T-helper 22 cell (primary cell): ENCODE results near the gene TMEM179.

Experiments
- DNase-seq: peaks from one replicate; pipeline ENCODE4 v3.0.0-alpha.2; 2020; ENCODE audit warnings: low read depth

Gene TMEM179

GRCh38 chr14:104567957-104568225 lies 36.7 kb downstream of the TMEM179 start:
- DNase-seq: no peak

DNA sequence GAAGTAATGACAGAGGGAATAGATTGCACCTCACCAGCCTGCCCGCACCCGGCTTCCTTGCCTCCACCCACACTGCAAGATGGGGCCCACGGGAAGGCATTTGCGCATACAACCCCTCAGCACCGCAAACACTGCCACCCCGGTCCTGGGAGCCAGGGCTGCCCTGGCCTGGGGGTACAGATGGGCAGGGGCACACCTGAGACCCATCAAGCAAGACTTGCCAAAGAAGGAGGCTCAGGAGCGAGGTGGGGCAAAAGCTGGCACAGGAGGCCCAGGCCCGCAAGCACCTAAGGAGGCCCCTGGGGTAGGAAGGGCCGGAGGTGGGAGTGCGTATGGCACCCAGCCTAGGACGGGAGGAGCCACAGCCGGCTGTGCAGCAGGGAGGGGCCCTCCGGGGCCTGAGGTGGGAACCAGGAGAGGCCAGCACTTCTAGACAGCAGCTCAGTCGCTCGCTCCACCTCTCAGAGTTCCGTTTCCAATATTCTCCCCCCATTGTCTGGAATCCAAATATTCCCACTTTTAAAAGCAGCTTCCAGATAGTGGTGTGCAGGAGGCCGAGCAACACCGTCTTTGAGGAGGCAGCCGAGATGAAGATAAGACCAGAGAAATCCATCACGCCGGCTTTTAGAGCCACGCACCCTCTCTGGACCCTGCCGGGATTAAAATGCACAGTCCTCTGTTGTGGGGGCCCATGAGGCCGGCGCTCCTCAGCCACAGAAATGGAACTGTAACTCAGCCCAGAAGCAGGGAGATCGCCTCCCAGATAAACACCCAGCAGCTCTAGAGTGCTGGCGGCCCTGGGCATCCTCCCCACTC lies 37.2 kb downstream of the TMEM179 start:
- DNase-seq: no peak

DNA sequence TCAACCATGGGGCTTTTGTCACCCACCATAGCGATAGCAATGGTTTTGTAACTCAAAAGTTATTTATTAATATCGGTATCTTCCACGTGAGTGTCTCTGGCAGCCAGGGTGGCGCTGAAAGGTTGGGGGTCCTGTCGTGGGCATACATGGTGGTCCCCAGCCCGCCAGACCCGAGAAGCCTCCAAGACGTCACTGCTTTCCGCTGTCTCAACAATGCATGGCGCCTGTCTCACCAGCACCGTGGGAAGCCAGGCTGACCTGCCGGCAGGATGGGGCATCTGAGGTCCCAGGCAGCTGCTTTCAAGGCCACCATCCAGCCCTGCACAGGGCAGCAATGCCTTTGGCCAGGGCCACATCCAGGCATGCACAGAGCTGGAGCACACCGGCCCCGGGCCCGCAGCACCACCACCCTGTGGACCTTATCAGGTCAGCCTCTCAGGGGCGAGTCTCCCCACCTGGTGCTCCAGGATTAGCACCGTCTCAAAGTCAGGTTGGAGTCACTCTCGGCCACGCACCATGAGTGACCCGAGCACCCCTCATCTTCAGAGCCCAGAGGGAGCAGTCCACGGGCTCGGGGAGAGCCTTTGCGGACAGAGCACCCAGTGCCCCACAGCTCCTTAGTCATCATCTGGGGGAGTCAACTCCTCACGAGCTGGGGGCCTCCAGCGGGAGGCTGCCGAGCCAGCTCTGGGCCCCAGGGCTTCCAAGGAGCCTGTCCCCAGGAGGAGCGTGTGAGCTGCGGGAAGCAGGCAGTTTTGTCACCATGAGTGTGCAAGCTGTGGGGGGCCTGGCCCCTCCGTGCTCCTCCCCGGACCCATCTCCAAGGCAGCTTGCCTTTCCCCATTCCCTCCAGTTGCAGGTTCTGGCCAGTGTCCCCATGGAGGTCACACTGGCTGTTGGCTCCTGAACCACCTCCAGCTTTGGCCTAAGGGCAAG lies 39.6 kb downstream of the TMEM179 start:
- DNase-seq: no peak

- DNase-seq: peak; percentile 26
Measured at GRCh38 chr14:104563742-104564615, 40.6 kb downstream of the TMEM179 start.

DNA sequence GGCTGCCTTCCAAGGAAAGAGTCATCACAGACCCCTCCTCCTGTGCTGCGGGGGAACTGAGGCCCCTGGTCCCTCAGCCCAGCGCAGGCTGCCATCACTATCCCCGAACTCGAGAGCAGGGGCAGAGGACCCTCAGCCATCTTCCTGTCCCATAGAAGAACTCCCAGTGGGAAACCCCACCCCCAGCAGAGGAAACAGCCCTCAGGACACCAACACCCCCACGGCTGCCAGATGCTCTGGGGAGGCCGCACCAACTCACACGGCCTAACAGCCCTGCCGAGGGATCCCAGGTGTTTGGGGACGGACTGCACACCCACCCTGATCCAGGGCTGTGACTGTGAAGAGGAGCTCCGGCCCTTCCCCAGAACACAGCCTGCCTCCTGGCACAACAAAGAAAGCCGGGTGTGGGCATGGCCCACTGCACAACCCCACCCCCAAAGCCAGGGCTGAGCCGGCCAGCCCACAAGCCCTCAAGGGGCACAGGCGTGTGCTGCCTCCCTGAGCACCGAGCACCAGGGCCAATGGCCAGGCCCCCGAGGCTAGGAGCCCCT lies 41.3 kb downstream of the TMEM179 start:
- DNase-seq: no peak

- no peak for DNase-seq
Measured at GRCh38 chr14:104562606-104563005, 42.0 kb downstream of the TMEM179 start.

DNA sequence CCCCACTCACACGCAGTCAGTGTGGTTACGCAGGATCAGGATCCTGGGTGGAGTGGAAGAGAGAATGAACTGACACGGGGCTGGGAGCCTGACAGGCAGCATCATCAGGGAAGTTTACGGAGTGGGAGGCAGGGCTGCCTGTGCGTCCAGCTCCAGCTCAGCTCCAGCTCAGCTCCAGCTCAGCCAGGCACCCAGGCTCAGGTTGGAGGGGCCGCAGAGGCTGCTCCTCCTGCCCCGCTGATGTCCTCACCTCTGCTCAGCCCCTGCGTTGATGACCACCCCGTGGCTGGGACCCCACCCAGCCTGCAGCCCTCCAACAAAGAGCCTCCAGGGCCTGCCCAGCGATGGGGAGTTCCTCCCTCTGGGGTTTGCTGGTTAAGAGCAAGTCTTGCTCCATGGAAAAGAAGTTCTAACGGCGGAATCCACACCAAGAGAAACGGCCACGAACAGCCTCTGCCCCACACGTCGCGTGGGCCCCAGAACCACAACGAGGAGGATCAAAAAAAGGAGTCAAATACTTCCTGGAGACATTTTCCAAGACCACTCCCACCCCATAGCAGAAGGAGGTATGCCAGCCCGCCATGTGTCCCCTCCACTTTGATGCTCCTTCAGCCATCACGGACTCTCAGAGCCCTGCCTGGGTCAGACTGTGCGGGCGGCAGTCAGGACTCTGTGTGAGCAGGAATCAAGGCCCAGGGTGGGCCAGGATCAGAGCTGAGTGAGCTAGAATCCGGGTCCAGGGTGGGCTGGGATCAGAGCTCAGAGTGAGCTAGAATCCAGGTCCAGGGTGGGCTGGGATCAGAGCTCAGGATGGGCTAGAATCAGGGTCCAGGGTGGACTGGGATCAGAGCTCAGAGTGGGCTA lies 42.7 kb downstream of the TMEM179 start:
- no peak for DNase-seq

GRCh38 chr14:104561124-104561557 lies 43.4 kb downstream of the TMEM179 start:
- DNase-seq: no peak

- DNase-seq: no peak
Measured at GRCh38 chr14:104560586-104560945, 44.0 kb downstream of the TMEM179 start.

GRCh38 chr14:104559804-104560585 lies 44.6 kb downstream of the TMEM179 start:
- DNase-seq: no peak

GRCh38 chr14:104559028-104559803 lies 45.4 kb downstream of the TMEM179 start:
- DNase-seq: no peak

DNA sequence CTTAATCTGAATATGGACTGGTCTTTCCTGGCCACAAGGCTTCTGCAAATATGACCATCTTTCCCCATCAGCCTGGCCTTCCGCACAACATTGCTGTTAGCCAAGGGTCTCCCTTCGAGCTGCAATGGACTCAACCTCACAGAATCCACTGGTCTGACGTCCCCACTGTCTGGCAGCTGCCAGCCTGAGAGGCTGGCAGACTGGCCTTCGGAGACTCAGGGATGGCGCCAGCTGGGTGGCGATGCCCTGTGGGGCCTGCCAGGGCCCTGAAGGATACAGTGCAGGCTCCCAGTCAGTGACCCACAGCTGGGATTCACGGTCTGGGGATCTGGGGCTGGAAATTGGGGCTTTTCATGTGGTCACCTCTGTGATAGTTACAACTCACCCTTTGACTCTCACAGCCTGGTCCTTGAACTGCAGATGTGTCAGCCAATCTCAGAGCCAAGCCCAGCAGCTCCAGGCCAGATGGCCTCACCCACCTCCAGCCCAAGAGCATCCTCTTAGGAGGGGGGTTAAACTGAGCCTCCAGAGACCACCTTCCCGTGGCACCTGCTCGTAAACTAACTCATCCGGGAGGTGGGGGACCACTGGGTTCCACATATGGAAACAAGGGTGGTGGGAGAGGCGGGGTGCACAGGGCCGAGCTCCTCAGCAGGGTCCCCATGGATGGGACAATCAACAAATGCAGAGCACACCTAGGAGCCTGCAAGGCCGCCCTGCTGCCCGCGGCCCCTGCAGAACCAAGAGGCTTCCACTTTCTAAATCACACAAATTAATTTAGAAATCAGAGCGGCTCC lies 46.1 kb downstream of the TMEM179 start:
- DNase-seq: no peak

DNA sequence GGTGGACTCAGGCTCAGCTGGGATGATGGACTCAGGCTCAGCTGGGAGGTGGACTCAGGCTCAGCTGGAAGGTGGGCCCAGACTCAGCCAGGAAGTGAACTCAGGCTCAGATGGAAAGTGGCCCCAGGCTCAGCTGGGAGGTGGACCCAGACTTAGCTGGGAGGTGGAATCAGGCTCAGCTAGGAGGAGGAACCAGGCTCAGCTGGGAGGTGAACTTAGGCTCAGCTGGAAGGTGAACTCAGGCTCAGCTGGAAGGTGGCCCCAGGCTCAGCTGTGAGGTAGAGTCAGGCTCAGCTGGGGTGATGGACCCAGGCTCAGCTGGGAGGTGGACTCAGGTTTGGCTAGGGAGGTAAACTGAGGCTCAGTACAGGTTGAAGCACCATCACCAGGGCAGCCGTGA lies 46.8 kb downstream of the TMEM179 start:
- no peak for DNase-seq

DNA sequence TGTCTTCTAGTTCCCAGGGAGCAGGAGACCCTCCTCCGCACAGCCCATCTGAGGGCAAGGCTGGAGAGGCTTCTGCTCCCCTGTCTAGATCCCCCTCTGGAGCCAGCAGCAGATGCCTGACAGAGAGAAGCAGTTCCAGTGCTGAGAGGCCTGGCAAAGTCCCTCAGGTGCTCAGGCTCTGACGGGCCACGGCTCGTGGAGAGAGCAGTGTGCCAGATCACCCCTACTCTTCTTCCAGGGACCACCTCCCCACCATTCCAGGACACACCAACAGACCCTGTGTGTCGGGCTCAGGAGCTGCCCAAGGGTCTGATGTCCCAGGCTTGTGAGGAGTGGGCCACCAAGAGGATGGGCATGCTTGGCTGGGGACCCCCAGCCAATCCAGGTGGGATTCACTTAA lies 47.5 kb downstream of the TMEM179 start:
- no peak for DNase-seq

GRCh38 chr14:104556256-104557021 lies 48.1 kb downstream of the TMEM179 start:
- DNase-seq: no peak

DNA sequence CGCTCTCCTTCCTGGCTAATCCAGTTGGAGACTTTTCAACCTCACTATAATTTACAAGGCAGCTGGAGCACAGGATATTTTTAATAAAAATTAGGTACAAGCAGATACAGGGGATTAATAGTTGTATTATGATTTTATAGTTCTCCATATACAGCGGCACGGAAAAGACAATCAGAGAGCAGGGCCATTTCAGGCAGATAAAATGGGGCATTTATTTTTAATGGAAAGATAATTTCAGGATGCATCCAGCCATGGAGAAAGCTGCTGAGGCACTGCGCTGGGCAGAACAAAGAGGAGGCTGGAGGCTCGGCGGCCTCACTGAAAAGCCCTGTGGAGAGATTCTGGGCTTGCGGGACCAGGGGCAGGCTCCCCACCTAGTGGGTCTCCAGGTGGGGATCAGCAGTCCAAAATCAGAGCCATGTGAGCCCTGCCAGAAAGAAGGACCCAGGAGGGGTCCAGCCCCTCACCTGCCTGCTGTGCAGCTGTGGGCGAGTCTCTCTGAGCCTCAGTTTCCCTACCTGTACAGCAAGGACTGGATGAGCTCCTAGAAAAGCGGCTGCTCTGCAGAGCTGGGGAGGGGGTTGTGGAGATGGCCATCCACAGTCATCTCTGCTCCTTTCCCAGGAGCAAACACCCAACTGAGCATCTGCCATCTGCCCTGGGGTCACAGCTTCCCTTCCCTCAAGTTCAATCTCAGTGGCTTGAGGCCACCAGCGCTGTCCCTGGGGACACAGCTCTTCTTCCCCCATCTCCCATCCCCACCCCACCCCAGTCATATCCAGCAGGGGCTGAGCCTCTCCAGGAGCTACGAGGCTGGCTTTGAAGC lies 48.9 kb downstream of the TMEM179 start:
- no peak for DNase-seq
